Bronchial epithelial cell (primary cell): ENCODE data around the gene B3GAT2. TPM values are rescaled to one million over a fixed set of nuclear protein-coding genes. Genes with fewer than 3 reads are reported as not detected.
A peak's percentile ranks its signal among the peaks of the same experiment; 100 is the strongest.

Experiments
- DNase-seq: peaks from one replicate; pipeline ENCODE4 v3.0.0-alpha.2; 2010; ENCODE audit warnings: low read depth
- FAIRE-seq: peaks from 2 replicates; lab custom pipeline; 2011; peaks lifted over from hg19 to GRCh38; lab: Jason Lieb, UNC
- H3K27me3 ChIP-seq: 2 replicates; pipeline ENCODE4 v1.5.1; 2011; ENCODE audit warnings: low read length; ENCODE audit not compliant: control insufficient read depth, insufficient read depth
- H3K36me3 ChIP-seq: 2 replicates; pipeline ENCODE4 v1.5.1; 2011; ENCODE audit warnings: low read length; ENCODE audit not compliant: control insufficient read depth, insufficient read depth
- H3K4me3 ChIP-seq: 2 replicates; pipeline ENCODE4 v1.5.1; 2011; ENCODE audit warnings: mild to moderate bottlenecking, low read depth, low read length, control low read depth
- CTCF ChIP-seq: IDR thresholded peaks from 2 replicates; pipeline ENCODE4 v1.5.1; 2011; ENCODE audit warnings: mild to moderate bottlenecking, moderate library complexity, low read length, control low read depth, inconsistent platforms; ENCODE audit not compliant: insufficient read depth, severe bottlenecking
- total RNA-seq: library from RNA; depleted of rRNA; stranded (reverse); fragments of >200 nt; gene quantifications from 2 replicates; pipeline ENCODE4 v1.2.1, GENCODE V29; 2014

The B3GAT2 gene
- total RNA-seq, 1 donor from 2014 or later = under 0.01 TPM

- no peak for TF ChIP-seq CTCF
- Histone ChIP-seq H3K36me3 (no peaks in the 10 kb centered on the region), H3K27me3 (no peaks in the 10 kb centered on the region), H3K4me3 (no peak overlapping the region)
- DNase-seq = no peak
- FAIRE-seq = no peak
These were observed 62.9 kb downstream of the B3GAT2 start for GRCh38 chr6:70894001-70894400.

DNA sequence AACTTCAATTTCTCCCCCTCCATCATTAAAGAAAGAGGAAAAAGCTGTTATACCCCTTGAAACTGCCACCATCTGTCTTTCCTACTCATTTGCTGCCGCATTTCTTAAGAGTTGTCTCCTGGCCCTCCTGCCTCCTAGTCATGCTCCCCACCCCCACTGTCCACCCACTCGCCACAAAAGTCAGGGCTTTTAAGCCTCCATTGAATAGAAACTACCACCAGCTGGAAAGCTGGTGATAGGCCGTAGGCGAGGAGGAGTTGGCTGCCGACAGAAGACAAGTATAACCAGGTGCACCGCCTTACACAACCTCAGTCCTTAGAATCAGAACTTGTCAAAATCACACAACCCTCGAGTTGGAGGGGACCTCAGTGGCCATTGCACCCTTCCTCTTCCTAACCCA, 67.6 kb downstream of the B3GAT2 start:
- Histone ChIP-seq H3K36me3 (no peaks in the 10 kb centered on the region), H3K4me3 (no peak overlapping the region), H3K27me3 (peaks cover 2% of the 10 kb centered on the region)
- no peak for TF ChIP-seq CTCF
- DNase-seq (no peak), FAIRE-seq (no peak)

- no peak for TF ChIP-seq CTCF
- no peak for FAIRE-seq
- Histone ChIP-seq H3K36me3 (no peaks in the 10 kb centered on the region), H3K27me3 (peaks cover 2% of the 10 kb centered on the region), H3K4me3 (no peak overlapping the region)
- no peak for DNase-seq
These were observed 70.2 kb downstream of the B3GAT2 start for GRCh38 chr6:70886661-70887060.

DNA sequence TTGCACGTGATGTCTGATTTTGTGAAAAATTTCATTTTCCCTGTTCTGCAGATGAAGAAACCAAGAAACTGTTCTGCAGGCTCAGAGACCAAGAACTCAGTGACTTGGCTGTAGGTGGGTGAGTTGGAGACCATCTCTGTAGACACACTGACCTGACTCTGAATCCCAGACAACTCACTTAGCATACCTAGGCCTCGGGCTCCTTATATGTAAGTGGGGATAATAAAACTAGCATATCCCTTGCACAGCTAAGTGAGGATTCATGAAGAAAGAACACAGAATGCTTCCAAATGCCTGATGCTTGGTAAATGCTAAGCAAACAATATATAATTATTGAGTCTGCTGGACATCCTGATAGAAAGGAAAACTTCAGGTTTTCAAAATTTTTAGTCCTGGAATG, 70.8 kb downstream of the B3GAT2 start:
- H3K4me3 ChIP-seq = no peak overlapping the region
- TF ChIP-seq CTCF = no peak
- no peaks in the 10 kb centered on the region for H3K36me3 ChIP-seq
- no peak for FAIRE-seq
- H3K27me3 ChIP-seq = peaks cover 2% of the 10 kb centered on the region
- no peak for DNase-seq

DNA sequence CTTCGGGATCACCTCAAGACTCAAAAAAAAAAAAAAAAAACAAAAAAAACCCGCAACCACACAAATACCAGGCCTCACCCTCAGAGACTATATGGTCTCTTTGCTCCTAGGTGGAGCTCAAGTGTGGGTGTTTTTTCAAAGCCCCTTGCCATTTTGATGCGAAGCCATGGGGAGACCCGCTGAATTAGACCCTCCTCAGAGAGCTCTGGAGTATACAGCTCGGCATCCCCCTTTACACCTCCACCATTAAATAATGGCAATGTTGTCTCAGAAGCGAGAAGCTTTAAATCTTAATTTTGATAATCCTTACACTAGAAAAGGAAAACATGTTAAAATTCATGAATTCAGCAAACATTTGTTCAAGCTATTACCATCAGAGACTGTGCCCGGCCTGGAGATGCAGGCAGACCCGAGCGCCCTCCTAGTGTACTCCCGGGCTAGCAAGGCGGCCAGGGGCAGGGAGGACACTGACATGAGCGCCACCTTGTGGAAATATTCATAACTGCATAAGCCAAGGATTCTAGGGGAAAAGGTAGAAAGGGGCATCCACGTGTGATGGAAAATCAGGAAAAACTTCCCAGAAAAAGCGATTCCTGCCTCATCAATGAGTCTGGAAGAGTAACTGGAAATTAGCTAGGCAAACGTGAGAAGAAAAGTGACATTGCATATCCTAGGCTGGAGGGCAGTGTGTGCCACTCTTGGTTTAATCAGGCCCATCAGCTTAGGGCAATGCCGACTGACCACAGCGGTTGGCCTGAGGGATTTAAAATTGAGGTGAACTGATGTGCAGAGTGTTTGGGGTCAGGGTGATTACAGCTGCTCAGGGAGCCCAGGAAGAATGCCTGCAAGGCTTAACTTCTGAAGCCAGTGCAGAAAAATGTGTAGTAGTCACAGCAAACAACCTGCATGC, 72.5 kb downstream of the B3GAT2 start:
- FAIRE-seq = no peak
- Histone ChIP-seq H3K27me3 (peaks cover 2% of the 10 kb centered on the region), H3K36me3 (no peaks in the 10 kb centered on the region), H3K4me3 (no peak overlapping the region)
- TF ChIP-seq CTCF = peak; percentile 75
- DNase-seq = peak; percentile 30
